GM19372 (cell line): ENCODE results near the gene RUNX1.
"Not testable (repeated sequence)": the region's sequence is repeated elsewhere in the genome, so short reads cannot be mapped to it uniquely, and the experiment has no call there.

Experiments used
- ATAC-seq: cut with Tn5 transposase; IDR thresholded peaks from one replicate; pipeline ENCODE4 v1.9.1; 2021; ENCODE audit warnings: mild to moderate bottlenecking, low read depth, moderate library complexity; ENCODE audit not compliant: unreplicated experiment

The RUNX1 gene

GRCh38 chr21:34951868-34952267, 97.2 kb downstream of the RUNX1 start:
- ATAC-seq: not testable (repeated sequence)

GRCh38 chr21:34950980-34951379, 98.1 kb downstream of the RUNX1 start:
- ATAC-seq: no peak

GRCh38 chr21:34949499-34949898, 99.6 kb downstream of the RUNX1 start:
- no peak for ATAC-seq

GRCh38 chr21:34949030-34949429, 100.1 kb downstream of the RUNX1 start:
- no peak for ATAC-seq

GRCh38 chr21:34948157-34948556, 100.9 kb downstream of the RUNX1 start:
- ATAC-seq: no peak

GRCh38 chr21:34946916-34947534, 102.1 kb downstream of the RUNX1 start:
- ATAC-seq: no peak

- ATAC-seq: no peak
Observed at GRCh38 chr21:34946385-34946840, 102.7 kb downstream of the RUNX1 start.

GRCh38 chr21:34945288-34945687, 103.8 kb downstream of the RUNX1 start:
- no peak for ATAC-seq

GRCh38 chr21:34944015-34944755, 104.9 kb downstream of the RUNX1 start:
- no peak for ATAC-seq

GRCh38 chr21:34942911-34943310, 106.2 kb downstream of the RUNX1 start:
- no peak for ATAC-seq

GRCh38 chr21:34941162-34941561, 107.9 kb downstream of the RUNX1 start:
- ATAC-seq: no peak

- ATAC-seq: no peak
Observed at GRCh38 chr21:34939673-34940331, 109.3 kb downstream of the RUNX1 start.

GRCh38 chr21:34938089-34938764, 110.9 kb downstream of the RUNX1 start:
- ATAC-seq: no peak

- ATAC-seq: no peak
Observed at GRCh38 chr21:34936883-34937563, 112.1 kb downstream of the RUNX1 start.

- no peak for ATAC-seq
Observed at GRCh38 chr21:34936371-34936789, 112.7 kb downstream of the RUNX1 start.

- no peak for ATAC-seq
Observed at GRCh38 chr21:34935898-34936297, 113.2 kb downstream of the RUNX1 start.

GRCh38 chr21:34935452-34935851, 113.7 kb downstream of the RUNX1 start:
- no peak for ATAC-seq

- no peak for ATAC-seq
Observed at GRCh38 chr21:34934350-34934749, 114.8 kb downstream of the RUNX1 start.

- ATAC-seq: no peak
Observed at GRCh38 chr21:34933609-34934335, 115.3 kb downstream of the RUNX1 start.

GRCh38 chr21:34932233-34932632, 116.9 kb downstream of the RUNX1 start:
- no peak for ATAC-seq
